CD14-positive monocyte (primary cell): ENCODE data around the gene FLT1. TPM values are rescaled to one million over a fixed set of nuclear protein-coding genes. Genes with fewer than 3 reads are reported as not detected.

Experiments
- DNase-seq, 3 donors: peaks; one replicate each; pipeline ENCODE4 v3.0.0-alpha.2; 2011 to 2022
- H2AFZ ChIP-seq: 2 replicates; pipeline ENCODE4 v1.6.0; 2012; ENCODE audit warnings: mild to moderate bottlenecking, low read depth, low read length, inconsistent platforms; ENCODE audit not compliant: insufficient read depth, poor library complexity, severe bottlenecking
- H3K27ac ChIP-seq, 2 donors: 1 replicate in 1 of 2; 2 replicates in 1 of 2; pipeline ENCODE4 v1.5.1; 2012 to 2013; ENCODE audit warnings: low read length in 2 of 2, control low read depth in 1 of 2, inconsistent platforms in 1 of 2, low read depth in 1 of 2, mild to moderate bottlenecking in 1 of 2
- H3K27me3 ChIP-seq, 2 donors: one replicate each; pipeline versions ENCODE4 v1.6.0 to v1.6.1; 2011 to 2013; ENCODE audit warnings: low read length in 2 of 2; ENCODE audit not compliant: control insufficient read depth in 2 of 2, insufficient read depth in 2 of 2
- H3K36me3 ChIP-seq, 2 donors: replicated peaks in 1 of 2; 1 replicate in 1 of 2; 2 replicates in 1 of 2; pipeline versions ENCODE4 v1.5.1 to v1.6.1; 2012 to 2013; ENCODE audit warnings: low read length in 2 of 2, control low read depth in 1 of 2, inconsistent platforms in 1 of 2, mild to moderate bottlenecking in 1 of 2; ENCODE audit not compliant: insufficient read depth in 2 of 2, control insufficient read depth in 1 of 2
- H3K4me1 ChIP-seq, 2 donors: 1 replicate in 1 of 2; 2 replicates in 1 of 2; pipeline versions ENCODE4 v1.5.1 to v1.6.1; 2012 to 2013; ENCODE audit warnings: low read length in 2 of 2, control low read depth in 1 of 2, inconsistent platforms in 1 of 2, mild to moderate bottlenecking in 1 of 2, moderate library complexity in 1 of 2; ENCODE audit not compliant: insufficient read depth in 2 of 2, control insufficient read depth in 1 of 2
- H3K4me2 ChIP-seq: replicated peaks from 2 replicates; pipeline ENCODE3; 2012; ENCODE audit warnings: low read length, moderate library complexity, mild to moderate bottlenecking; ENCODE audit not compliant: poor library complexity, severe bottlenecking; ENCODE audit errors: extremely low read depth
- H3K4me3 ChIP-seq, 3 experiments: fragments of 200-600 bp in 1 of 3; sonication (generic) in 1 of 3; replicated peaks in 1 of 3; 1 replicate in 2 of 3; 2 replicates in 1 of 3; pipeline ENCODE4 v1.5.1; 2011 to 2013; ENCODE audit warnings: low read length in 3 of 3, mild to moderate bottlenecking in 3 of 3, control low read depth in 2 of 3, low read depth in 2 of 3, inconsistent platforms in 1 of 3, moderate library complexity in 1 of 3
- H3K79me2 ChIP-seq: 2 replicates; pipeline ENCODE4 v1.6.0; 2012; ENCODE audit warnings: mild to moderate bottlenecking, control low read depth, inconsistent platforms, low read length, moderate library complexity; ENCODE audit not compliant: insufficient read depth
- H3K9ac ChIP-seq: 2 replicates; pipeline ENCODE4 v1.6.0; 2017; ENCODE audit warnings: low read length, mild to moderate bottlenecking; ENCODE audit not compliant: insufficient read depth, poor library complexity, severe bottlenecking
- H3K9me3 ChIP-seq, 2 donors: replicated peaks in 1 of 2; 1 replicate in 1 of 2; 2 replicates in 1 of 2; pipeline versions ENCODE4 v1.5.1 to v1.6.1; 2012 to 2013; ENCODE audit warnings: low read length in 2 of 2, control low read depth in 1 of 2; ENCODE audit not compliant: control insufficient read depth in 1 of 2, insufficient read depth in 1 of 2
- H4K20me1 ChIP-seq: 2 replicates; pipeline ENCODE4 v1.6.0; 2012; ENCODE audit warnings: mild to moderate bottlenecking, low read length, control low read depth, moderate library complexity; ENCODE audit not compliant: insufficient read depth
- H3K27ac Mint-ChIP-seq, 7 donors: one replicate each; pipeline ENCODE4 v1.8.0; 2020; ENCODE audit warnings: mild to moderate bottlenecking in 7 of 7, mixed read lengths in 7 of 7, moderate library complexity in 6 of 7, inconsistent platforms in 2 of 7
- H3K27me3 Mint-ChIP-seq, 3 donors: one replicate each; pipeline ENCODE4 v1.8.0; 2021 to 2022; ENCODE audit warnings: low read depth in 3 of 3, mild to moderate bottlenecking in 3 of 3, mixed read lengths in 3 of 3, moderate library complexity in 3 of 3, inconsistent platforms in 1 of 3
- H3K36me3 Mint-ChIP-seq, 2 donors: one replicate each; pipeline ENCODE4 v1.8.0; 2020; ENCODE audit warnings: mixed read lengths in 2 of 2, inconsistent platforms in 1 of 2, mild to moderate bottlenecking in 1 of 2
- H3K4me1 Mint-ChIP-seq: one replicate; pipeline ENCODE4 v1.8.0; 2020; ENCODE audit warnings: mild to moderate bottlenecking, mixed read lengths
- H3K4me3 Mint-ChIP-seq, 2 donors: one replicate each; pipeline ENCODE4 v1.8.0; 2020; ENCODE audit warnings: mild to moderate bottlenecking in 2 of 2, mixed read lengths in 2 of 2, moderate library complexity in 1 of 2
- H3K9me3 Mint-ChIP-seq, 7 donors: one replicate each; pipeline ENCODE4 v1.8.0; 2020 to 2022; ENCODE audit warnings: mixed read lengths in 7 of 7, mild to moderate bottlenecking in 6 of 7, moderate library complexity in 6 of 7, inconsistent platforms in 2 of 7
- WGBS: methylation state at CpG from one replicate; pipeline ENCODE4 v1.1.5; 2013; ENCODE audit warnings: missing lambda C conversion rate; ENCODE audit not compliant: insufficient coverage; 5-methylcytosine and 5-hydroxymethylcytosine counted together
- intact Hi-C, 2 donors: fragments of 100-400 bp; cut with micrococcal nuclease; formaldehyde crosslinking; loops; one replicate each; pipeline versions ENCODE4 v1.15.0 to v1.15.1; 2023
- polyA plus RNA-seq, 3 donors: library from polyadenylated mRNA; depleted of rRNA in 1 of 3; unstranded in 2 of 3; stranded (reverse) in 1 of 3; fragments of 300-500 nt in 2 of 3; fragments of >200 nt in 1 of 3; fragmentation: Illumina TruSeq in 2 of 3; gene quantifications; 1 replicate in 2 of 3; 2 replicates in 1 of 3; pipeline ENCODE4 v1.2.3, GENCODE V29; 2012 to 2021
- TF ChIP-seq, protein P1 (sequence below): fragments of 200-600 bp; IDR thresholded peaks from one replicate; pipeline ENCODE4 v1.8.0; 2022; ENCODE audit warnings: antibody characterized with exemption, mild to moderate bottlenecking

FLT1 gene
- polyA plus RNA-seq, 3 donors = 0.28 TPM; not detected in 2

DNA sequence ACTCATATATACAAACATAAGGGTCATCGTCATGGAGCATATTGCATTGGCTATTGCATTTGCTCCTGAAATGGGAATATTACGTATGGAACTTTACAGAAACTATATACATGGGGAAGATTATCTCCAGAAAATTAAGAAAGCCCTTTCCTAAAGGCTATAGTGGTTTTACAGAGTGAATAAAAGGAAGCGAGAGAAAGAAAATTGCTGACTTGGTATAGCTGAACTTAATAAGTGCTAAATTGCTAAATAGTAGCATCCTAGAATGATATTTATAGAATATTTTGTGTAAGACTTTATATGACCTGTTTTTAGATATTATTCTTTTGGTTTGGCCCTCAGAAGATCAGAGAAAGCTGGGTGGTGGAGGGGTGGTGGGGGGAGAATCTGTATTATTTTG, 114.6 kb downstream of the FLT1 start:
- Histone ChIP-seq H3K36me3 (no peaks in the 10 kb centered on the region), H4K20me1 (no peaks in the 10 kb centered on the region), H3K27me3 (peaks cover 60 to 87% of the 10 kb centered on the region in 2 donors), H3K4me1 (peaks cover 17 to 19% of the 10 kb centered on the region in 2 donors), H3K79me2 (no peaks in the 10 kb centered on the region), H3K9ac (no peak overlapping the region), H3K9me3 (no peaks in the 10 kb centered on the region), H2AFZ (no peak overlapping the region), H3K4me3 (no peak overlapping the region), H3K4me2 (no peak overlapping the region), H3K27ac (no peak overlapping the region)
- peaks cover 0 to 2% of the 10 kb centered on the region in 2 donors for H3K36me3 Mint-ChIP-seq
- no peak overlapping the region for H3K27ac Mint-ChIP-seq
- peaks cover 25% of the 10 kb centered on the region for H3K4me1 Mint-ChIP-seq
- WGBS = no CpG with 5 or more reads among the region's 3 CpGs
- TF ChIP-seq, protein P1, sequence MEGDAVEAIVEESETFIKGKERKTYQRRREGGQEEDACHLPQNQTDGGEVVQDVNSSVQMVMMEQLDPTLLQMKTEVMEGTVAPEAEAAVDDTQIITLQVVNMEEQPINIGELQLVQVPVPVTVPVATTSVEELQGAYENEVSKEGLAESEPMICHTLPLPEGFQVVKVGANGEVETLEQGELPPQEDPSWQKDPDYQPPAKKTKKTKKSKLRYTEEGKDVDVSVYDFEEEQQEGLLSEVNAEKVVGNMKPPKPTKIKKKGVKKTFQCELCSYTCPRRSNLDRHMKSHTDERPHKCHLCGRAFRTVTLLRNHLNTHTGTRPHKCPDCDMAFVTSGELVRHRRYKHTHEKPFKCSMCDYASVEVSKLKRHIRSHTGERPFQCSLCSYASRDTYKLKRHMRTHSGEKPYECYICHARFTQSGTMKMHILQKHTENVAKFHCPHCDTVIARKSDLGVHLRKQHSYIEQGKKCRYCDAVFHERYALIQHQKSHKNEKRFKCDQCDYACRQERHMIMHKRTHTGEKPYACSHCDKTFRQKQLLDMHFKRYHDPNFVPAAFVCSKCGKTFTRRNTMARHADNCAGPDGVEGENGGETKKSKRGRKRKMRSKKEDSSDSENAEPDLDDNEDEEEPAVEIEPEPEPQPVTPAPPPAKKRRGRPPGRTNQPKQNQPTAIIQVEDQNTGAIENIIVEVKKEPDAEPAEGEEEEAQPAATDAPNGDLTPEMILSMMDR = no peak
- H3K4me3 Mint-ChIP-seq = peak overlapping the region in 1 of 2 donors; percentile 67
- H3K9me3 Mint-ChIP-seq = peaks cover 0 to 5% (median 2%) of the 10 kb centered on the region in 7 donors
- peaks cover 61 to 80% (median 63%) of the 10 kb centered on the region in 3 donors for H3K27me3 Mint-ChIP-seq
- intact Hi-C loops = no loop called here
- no peak for DNase-seq

DNA sequence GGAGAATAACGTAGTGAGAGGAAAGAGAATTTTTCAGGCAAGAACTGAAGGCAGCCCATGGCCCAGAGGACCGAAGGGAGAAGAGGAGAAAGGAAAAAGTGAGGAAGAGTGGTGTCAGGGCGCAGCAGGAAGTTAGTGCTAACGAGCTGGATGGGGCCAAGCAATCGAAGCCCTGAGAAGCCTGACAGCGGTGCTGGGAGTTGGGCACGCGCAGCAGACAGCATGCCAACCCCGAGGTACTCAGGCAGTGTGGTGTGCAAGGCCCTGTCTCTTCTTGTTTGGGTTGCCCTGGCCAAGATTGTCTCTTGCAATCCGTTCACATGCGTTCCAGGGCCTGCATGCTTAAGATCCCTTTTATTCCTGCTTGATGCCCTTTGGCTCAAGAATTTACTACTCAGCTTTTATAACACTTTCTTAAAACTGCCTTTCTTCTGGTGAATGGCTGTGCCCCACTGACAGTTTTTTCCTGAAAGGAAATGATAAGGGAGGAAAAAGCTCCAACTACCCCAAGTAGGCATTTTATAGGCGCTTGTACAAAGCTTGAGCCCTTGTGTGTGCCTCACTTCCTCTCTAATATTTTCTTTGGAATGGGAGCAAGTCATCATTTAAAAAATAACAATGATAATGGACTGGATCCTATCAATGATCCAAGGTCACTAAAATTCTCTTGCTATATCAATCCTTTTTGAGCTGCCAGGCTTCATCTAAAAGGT, 115.4 kb downstream of the FLT1 start:
- H3K36me3 Mint-ChIP-seq = peaks cover 0 to 2% of the 10 kb centered on the region in 2 donors
- DNase-seq = no peak
- no peak overlapping the region for H3K9ac ChIP-seq
- H3K4me1 ChIP-seq = peaks cover 13 to 14% of the 10 kb centered on the region in 2 donors
- peaks cover 62 to 88% of the 10 kb centered on the region in 2 donors for H3K27me3 ChIP-seq
- H3K36me3 ChIP-seq = no peaks in the 10 kb centered on the region
- H4K20me1 ChIP-seq = no peaks in the 10 kb centered on the region
- no peaks in the 10 kb centered on the region for H3K9me3 ChIP-seq
- no peak overlapping the region for H3K4me2 ChIP-seq
- TF ChIP-seq, protein P1 = no peak
- no peaks in the 10 kb centered on the region for H3K79me2 ChIP-seq
- WGBS = 91% methylated on average over 11 of the region's 12 CpGs
- H2AFZ ChIP-seq = no peak overlapping the region
- H3K4me1 Mint-ChIP-seq = peaks cover 18% of the 10 kb centered on the region
- no peak overlapping the region for H3K27ac Mint-ChIP-seq
- peaks cover 0 to 5% (median 2%) of the 10 kb centered on the region in 7 donors for H3K9me3 Mint-ChIP-seq
- H3K4me3 ChIP-seq = no peak overlapping the region
- peaks cover 63 to 82% (median 69%) of the 10 kb centered on the region in 3 donors for H3K27me3 Mint-ChIP-seq
- intact Hi-C loops = no loop called here
- H3K27ac ChIP-seq = no peak overlapping the region
- peak overlapping the region in 1 of 2 donors; percentile 73 for H3K4me3 Mint-ChIP-seq
